ENCODE data around the gene KCNK13.
"Not testable (repeated sequence)": the region's sequence is repeated elsewhere in the genome, so short reads cannot be mapped to it uniquely, and the experiment has no call there.

KCNK13 gene

GRCh38 chr14:90179809-90180779 lies 118.3 kb downstream of the KCNK13 start:
- DNase-seq (no peak), ATAC-seq (no peak)
- Mint-ChIP-seq H3K36me3 (ENCODE audit: low read depth) (no peaks in the 10 kb centered on the region), H3K27ac (no peak overlapping the region), H3K4me1 (no peaks in the 10 kb centered on the region), H3K9me3 (no peaks in the 10 kb centered on the region), H3K4me3 (no peak overlapping the region), H3K27me3 (peaks cover 3% of the 10 kb centered on the region)

- H3K36me3 Mint-ChIP-seq (ENCODE audit: low read depth): no peaks in the 10 kb centered on the region
- ATAC-seq: no peak
- H3K27ac Mint-ChIP-seq: no peak overlapping the region
- peaks cover 7% of the 10 kb centered on the region for H3K9me3 Mint-ChIP-seq
- no peaks in the 10 kb centered on the region for H3K4me1 Mint-ChIP-seq
- H3K27me3 Mint-ChIP-seq: peaks cover 6% of the 10 kb centered on the region
- no peak for DNase-seq
- H3K4me3 Mint-ChIP-seq: no peak overlapping the region
Observed at GRCh38 chr14:90184094-90184493, 122.3 kb downstream of the KCNK13 start.

- no peak overlapping the region for H3K27ac Mint-ChIP-seq
- peaks cover 6% of the 10 kb centered on the region for H3K27me3 Mint-ChIP-seq
- H3K36me3 Mint-ChIP-seq (ENCODE audit: low read depth): no peaks in the 10 kb centered on the region
- H3K4me1 Mint-ChIP-seq: no peaks in the 10 kb centered on the region
- no peak for DNase-seq
- no peak for ATAC-seq
- peaks cover 7% of the 10 kb centered on the region for H3K9me3 Mint-ChIP-seq
- no peak overlapping the region for H3K4me3 Mint-ChIP-seq
Observed at GRCh38 chr14:90184571-90185266, 122.9 kb downstream of the KCNK13 start.

- H3K9me3 Mint-ChIP-seq: peaks cover 7% of the 10 kb centered on the region
- H3K4me1 Mint-ChIP-seq: no peaks in the 10 kb centered on the region
- no peak overlapping the region for H3K27ac Mint-ChIP-seq
- no peaks in the 10 kb centered on the region for H3K36me3 Mint-ChIP-seq (ENCODE audit: low read depth)
- no peak overlapping the region for H3K4me3 Mint-ChIP-seq
- no peak for ATAC-seq
- DNase-seq: no peak
- peaks cover 6% of the 10 kb centered on the region for H3K27me3 Mint-ChIP-seq
Observed at GRCh38 chr14:90188588-90188987, 126.8 kb downstream of the KCNK13 start.

- Mint-ChIP-seq H3K36me3 (ENCODE audit: low read depth) (no peaks in the 10 kb centered on the region), H3K4me1 (no peaks in the 10 kb centered on the region), H3K27ac (no peak overlapping the region), H3K9me3 (peaks cover 7% of the 10 kb centered on the region), H3K27me3 (peaks cover 7% of the 10 kb centered on the region), H3K4me3 (no peak overlapping the region)
- ATAC-seq (no peak), DNase-seq (no peak)
Observed at GRCh38 chr14:90191154-90191553, 129.4 kb downstream of the KCNK13 start.

GRCh38 chr14:90191585-90191984 lies 129.8 kb downstream of the KCNK13 start:
- Mint-ChIP-seq H3K4me3 (no peak overlapping the region), H3K27ac (no peak overlapping the region), H3K4me1 (no peaks in the 10 kb centered on the region), H3K27me3 (peaks cover 7% of the 10 kb centered on the region), H3K36me3 (ENCODE audit: low read depth) (no peaks in the 10 kb centered on the region), H3K9me3 (peaks cover 7% of the 10 kb centered on the region)
- DNase-seq (no peak), ATAC-seq (no peak)

- ATAC-seq: no peak
- Mint-ChIP-seq H3K9me3 (no peaks in the 10 kb centered on the region), H3K4me1 (no peaks in the 10 kb centered on the region), H3K4me3 (no peak overlapping the region), H3K27ac (no peak overlapping the region), H3K36me3 (ENCODE audit: low read depth) (no peaks in the 10 kb centered on the region), H3K27me3 (peaks cover 9% of the 10 kb centered on the region)
- peak; percentile 14 for DNase-seq
Observed at GRCh38 chr14:90193925-90194324, 132.1 kb downstream of the KCNK13 start.

- Mint-ChIP-seq H3K4me3 (no peak overlapping the region), H3K9me3 (no peaks in the 10 kb centered on the region), H3K36me3 (ENCODE audit: low read depth) (no peaks in the 10 kb centered on the region), H3K27me3 (peaks cover 9% of the 10 kb centered on the region), H3K4me1 (no peaks in the 10 kb centered on the region), H3K27ac (no peak overlapping the region)
- ATAC-seq (no peak), DNase-seq (no peak)
Observed at GRCh38 chr14:90194706-90195105, 132.9 kb downstream of the KCNK13 start.

- H3K36me3 Mint-ChIP-seq (ENCODE audit: low read depth): no peaks in the 10 kb centered on the region
- ATAC-seq: no peak
- H3K27ac Mint-ChIP-seq: no peak overlapping the region
Observed at GRCh38 chr14:90198541-90199060, 136.8 kb downstream of the KCNK13 start.

GRCh38 chr14:90200546-90200945 lies 138.8 kb downstream of the KCNK13 start:
- not testable (repeated sequence) for H3K4me3 Mint-ChIP-seq; H3K36me3 Mint-ChIP-seq (ENCODE audit: low read depth); H3K9me3 Mint-ChIP-seq; ATAC-seq; DNase-seq; H3K4me1 Mint-ChIP-seq; H3K27me3 Mint-ChIP-seq; H3K27ac Mint-ChIP-seq

More at GRCh38 chr14:90198541-90199060, 136.8 kb downstream of the KCNK13 start:
- Mint-ChIP-seq H3K9me3 (peaks cover 2% of the 10 kb centered on the region), H3K27me3 (peaks cover 12% of the 10 kb centered on the region), H3K4me1 (no peaks in the 10 kb centered on the region), H3K4me3 (no peak overlapping the region)
- no peak for DNase-seq

- Mint-ChIP-seq H3K4me1 (no peaks in the 10 kb centered on the region), H3K27ac (no peak overlapping the region), H3K36me3 (ENCODE audit: low read depth) (no peaks in the 10 kb centered on the region), H3K9me3 (peaks cover 3% of the 10 kb centered on the region), H3K27me3 (peaks cover 8% of the 10 kb centered on the region), H3K4me3 (no peak overlapping the region)
- ATAC-seq (no peak), DNase-seq (no peak)
Observed at GRCh38 chr14:90201344-90201743, 139.6 kb downstream of the KCNK13 start.

GRCh38 chr14:90204516-90204915 lies 142.7 kb downstream of the KCNK13 start:
- Mint-ChIP-seq H3K4me1 (no peaks in the 10 kb centered on the region), H3K36me3 (ENCODE audit: low read depth) (no peaks in the 10 kb centered on the region), H3K27me3 (peaks cover 5% of the 10 kb centered on the region), H3K4me3 (no peak overlapping the region), H3K27ac (no peak overlapping the region), H3K9me3 (peaks cover 3% of the 10 kb centered on the region)
- DNase-seq: no peak
- ATAC-seq: no peak

- DNase-seq (no peak), ATAC-seq (no peak)
- H3K4me3 Mint-ChIP-seq: no peak overlapping the region
- H3K9me3 Mint-ChIP-seq: peaks cover 6% of the 10 kb centered on the region
- H3K36me3 Mint-ChIP-seq (ENCODE audit: low read depth): no peaks in the 10 kb centered on the region
- no peak overlapping the region for H3K27ac Mint-ChIP-seq
- peaks cover 4% of the 10 kb centered on the region for H3K27me3 Mint-ChIP-seq
- H3K4me1 Mint-ChIP-seq: no peaks in the 10 kb centered on the region
Observed at GRCh38 chr14:90213099-90213748, 151.4 kb downstream of the KCNK13 start.

- no peak overlapping the region for H3K4me3 Mint-ChIP-seq
Observed at GRCh38 chr14:90228478-90228877, 166.7 kb downstream of the KCNK13 start.

More at GRCh38 chr14:90228478-90228877, 166.7 kb downstream of the KCNK13 start:
- ATAC-seq: no peak
- DNase-seq: no peak
- Mint-ChIP-seq H3K27me3 (peaks cover 16% of the 10 kb centered on the region), H3K9me3 (peaks cover 10% of the 10 kb centered on the region), H3K4me1 (no peaks in the 10 kb centered on the region), H3K36me3 (ENCODE audit: low read depth) (no peaks in the 10 kb centered on the region), H3K27ac (no peak overlapping the region)
